H9 (cell line): ENCODE data around the gene ADISSP. TPM values are rescaled to one million over a fixed set of nuclear protein-coding genes. Genes with fewer than 3 reads are reported as not detected.

Experiments
- DNase-seq: peaks from one replicate; pipeline ENCODE4 v3.0.0-alpha.2; 2017
- H2AFZ ChIP-seq: one replicate; pipeline ENCODE4 v1.6.1; 2013; ENCODE audit warnings: mild to moderate bottlenecking, low read length, control low read depth, moderate library complexity
- H2AK5ac ChIP-seq: 2 replicates; pipeline ENCODE4 v1.6.1; 2013; ENCODE audit warnings: low read length, control low read depth, mixed read lengths; ENCODE audit not compliant: insufficient read length
- H2BK120ac ChIP-seq: one replicate; pipeline ENCODE4 v1.6.1; 2013; ENCODE audit warnings: low read depth, mild to moderate bottlenecking, low read length, control low read depth, inconsistent platforms; ENCODE audit not compliant: poor library complexity, severe bottlenecking
- H2BK12ac ChIP-seq: 2 replicates; pipeline ENCODE4 v1.6.1; 2013; ENCODE audit warnings: low read length, control low read depth, mixed read lengths, low read depth; ENCODE audit not compliant: insufficient read length
- H2BK15ac ChIP-seq: 2 replicates; pipeline ENCODE4 v1.6.1; 2013; ENCODE audit warnings: low read depth, low read length, control low read depth
- H2BK20ac ChIP-seq: one replicate; pipeline ENCODE4 v1.6.1; 2013; ENCODE audit warnings: low read depth, mild to moderate bottlenecking, low read length, control low read depth, inconsistent platforms; ENCODE audit not compliant: poor library complexity, severe bottlenecking
- H2BK5ac ChIP-seq: 2 replicates; pipeline ENCODE4 v1.6.1; 2013; ENCODE audit warnings: low read length, control low read depth, mixed read lengths; ENCODE audit not compliant: insufficient read length
- H3K14ac ChIP-seq: 2 replicates; pipeline ENCODE4 v1.6.1; 2013; ENCODE audit warnings: low read length, control low read depth; ENCODE audit not compliant: insufficient read depth
- H3K18ac ChIP-seq: 2 replicates; pipeline ENCODE4 v1.6.1; 2013; ENCODE audit warnings: low read depth, mild to moderate bottlenecking, mixed read lengths, low read length, control low read depth; ENCODE audit not compliant: insufficient read length
- H3K23ac ChIP-seq: 2 replicates; pipeline ENCODE4 v1.6.1; 2013; ENCODE audit warnings: low read length, control low read depth, mixed read lengths, low read depth; ENCODE audit not compliant: insufficient read length
- H3K23me2 ChIP-seq: 2 replicates; pipeline ENCODE4 v1.6.1; 2013; ENCODE audit warnings: low read depth, mild to moderate bottlenecking, mixed read lengths, low read length, control low read depth; ENCODE audit not compliant: insufficient read length, poor library complexity, severe bottlenecking
- H3K27ac ChIP-seq: 2 replicates; pipeline ENCODE4 v1.5.1; 2013; ENCODE audit warnings: low read length, control low read depth, mixed read lengths, low read depth; ENCODE audit not compliant: insufficient read length
- H3K27me3 ChIP-seq: 2 replicates; pipeline ENCODE4 v1.6.1; 2013; ENCODE audit warnings: low read length, control low read depth, inconsistent platforms; ENCODE audit not compliant: insufficient read depth
- H3K4ac ChIP-seq: 2 replicates; pipeline ENCODE4 v1.6.1; 2013; ENCODE audit warnings: low read depth, mild to moderate bottlenecking, control low read depth, inconsistent platforms, low read length, moderate library complexity
- H3K4me1 ChIP-seq: 2 replicates; pipeline ENCODE4 v1.6.1; 2013; ENCODE audit warnings: low read length, control low read depth, inconsistent platforms; ENCODE audit not compliant: insufficient read depth
- H3K4me2 ChIP-seq: 2 replicates; pipeline ENCODE4 v1.6.1; 2013; ENCODE audit warnings: low read length, control low read depth, mixed read lengths; ENCODE audit not compliant: insufficient read length, insufficient read depth
- H3K56ac ChIP-seq: 2 replicates; pipeline ENCODE4 v1.6.1; 2013; ENCODE audit warnings: low read depth, mild to moderate bottlenecking, mixed read lengths, low read length, control low read depth; ENCODE audit not compliant: insufficient read length
- H3K79me1 ChIP-seq: 2 replicates; pipeline ENCODE4 v1.6.1; 2013; ENCODE audit warnings: low read depth, mild to moderate bottlenecking, moderate library complexity, low read length, control low read depth, inconsistent platforms; ENCODE audit not compliant: insufficient read depth, poor library complexity, severe bottlenecking
- H3K79me2 ChIP-seq: 2 replicates; pipeline ENCODE4 v1.6.1; 2013; ENCODE audit warnings: low read length, control low read depth, inconsistent platforms; ENCODE audit not compliant: insufficient read depth
- H3K9ac ChIP-seq: 2 replicates; pipeline ENCODE4 v1.6.1; 2013; ENCODE audit warnings: low read length, control low read depth, mixed read lengths; ENCODE audit not compliant: insufficient read length; ENCODE audit errors: extremely low read depth
- H3K9me3 ChIP-seq: one replicate; pipeline ENCODE4 v1.6.1; 2013; ENCODE audit warnings: low read depth, low read length, inconsistent platforms; ENCODE audit not compliant: control insufficient read depth
- H3T11ph ChIP-seq: one replicate; pipeline ENCODE4 v1.6.1; 2013; ENCODE audit warnings: mild to moderate bottlenecking, low read length, control low read depth, inconsistent platforms
- H4K20me1 ChIP-seq: one replicate; pipeline ENCODE4 v1.6.1; 2013; ENCODE audit not compliant: control insufficient read depth, insufficient read length, insufficient read depth
- H4K5ac ChIP-seq: 2 replicates; pipeline ENCODE4 v1.6.1; 2013; ENCODE audit warnings: low read depth, mild to moderate bottlenecking, mixed read lengths, low read length, control low read depth; ENCODE audit not compliant: insufficient read length
- H4K8ac ChIP-seq: replicated peaks from 2 replicates; pipeline ENCODE4 v1.6.1; 2013; ENCODE audit warnings: low read length, control low read depth, mixed read lengths, low read depth; ENCODE audit not compliant: insufficient read length
- H4K91ac ChIP-seq: 2 replicates; pipeline ENCODE4 v1.6.1; 2013; ENCODE audit warnings: low read depth, mild to moderate bottlenecking, moderate library complexity, mixed read lengths, low read length, control low read depth; ENCODE audit not compliant: insufficient read length
- H3K27ac Mint-ChIP-seq, 3 experiments: 2 replicates in 2 of 3; 3 replicates in 1 of 3; pipeline ENCODE4 v1.8.0; 2020 to 2021; ENCODE audit warnings: mixed read lengths in 3 of 3, mild to moderate bottlenecking in 1 of 3, moderate library complexity in 1 of 3
- H3K27me3 Mint-ChIP-seq: 2 replicates; pipeline ENCODE4 v1.8.0; 2021; ENCODE audit warnings: low read depth, mild to moderate bottlenecking, moderate library complexity, mixed read lengths
- H3K36me3 Mint-ChIP-seq, 3 experiments: 2 replicates in 2 of 3; 3 replicates in 1 of 3; pipeline ENCODE4 v1.8.0; 2020 to 2021; ENCODE audit warnings: low read depth in 3 of 3, mixed read lengths in 3 of 3; ENCODE audit not compliant: insufficient read depth in 1 of 3
- H3K4me1 Mint-ChIP-seq, 2 experiments: 2 replicates each; pipeline ENCODE4 v1.8.0; 2020; ENCODE audit warnings: mixed read lengths in 2 of 2
- H3K4me3 Mint-ChIP-seq, 2 experiments: 2 replicates in 1 of 2; 3 replicates in 1 of 2; pipeline ENCODE4 v1.8.0; 2020 to 2021; ENCODE audit warnings: mild to moderate bottlenecking in 2 of 2, mixed read lengths in 2 of 2, moderate library complexity in 1 of 2
- H3K9me3 Mint-ChIP-seq, 2 experiments: 2 replicates in 1 of 2; 3 replicates in 1 of 2; pipeline ENCODE4 v1.8.0; 2020; ENCODE audit warnings: mild to moderate bottlenecking in 2 of 2, mixed read lengths in 2 of 2, moderate library complexity in 1 of 2
- WGBS: extraction: QIAGEN DNeasy Blood & Tissue Kit; methylation state at CpG from one replicate; pipeline ENCODE4 v1.1.7; 2013; ENCODE audit warnings: missing lambda C conversion rate, low lambda C conversion rate, mixed read lengths; ENCODE audit not compliant: insufficient read length; ENCODE audit errors: extremely low coverage; 5-methylcytosine and 5-hydroxymethylcytosine counted together
- total RNA-seq: library from RNA; stranded (reverse); gene quantifications from 2 replicates; pipeline ENCODE4 v1.2.1, GENCODE V29; 2021
- TF ChIP-seq, protein P1 (sequence below): fragments of 200-600 bp; sonication (generic); conservative IDR thresholded peaks from 3 replicates; pipeline ENCODE4 v1.8.0; 2021; ENCODE audit warnings: antibody characterized with exemption, mild to moderate bottlenecking

ADISSP gene
- total RNA-seq, 1 experiment from 2014 or later: 80.9 TPM

DNA sequence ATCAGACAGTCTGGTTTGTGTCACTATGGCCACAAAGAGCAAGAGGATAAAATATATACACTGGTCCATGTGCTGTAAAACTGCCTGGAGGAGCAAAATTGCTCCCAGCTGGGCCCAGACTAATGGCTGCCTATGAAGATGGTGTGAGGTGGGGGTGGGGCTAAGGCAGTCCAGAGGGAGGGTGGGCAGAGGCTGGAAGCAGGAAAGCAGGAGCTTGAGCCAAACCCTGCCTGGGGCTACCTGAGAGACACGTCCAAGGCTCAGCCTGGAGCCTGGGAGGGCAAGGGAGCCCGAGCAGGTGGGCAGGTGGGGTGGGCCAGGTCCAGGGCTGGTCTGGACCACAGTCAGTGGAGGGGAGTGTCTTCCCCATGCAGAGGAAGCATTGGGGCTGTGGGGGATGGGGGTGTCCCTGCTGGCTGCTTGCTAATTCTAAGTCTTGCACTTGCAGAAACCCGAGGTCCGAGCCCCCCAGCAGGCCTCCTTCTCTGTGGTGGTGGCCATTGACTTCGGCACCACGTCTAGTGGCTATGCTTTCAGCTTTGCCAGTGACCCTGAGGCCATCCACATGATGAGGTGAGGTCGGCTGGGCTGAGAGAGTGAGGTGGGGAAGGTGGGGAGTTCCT is 25.6 kb downstream of the ADISSP start:
- H3K4me2 ChIP-seq: no peak overlapping the region
- no CpG with 5 or more reads among the region's 7 CpGs for WGBS
- no peak overlapping the region for H3K4ac ChIP-seq
- no peaks in the 10 kb centered on the region for H3K79me2 ChIP-seq
- H4K91ac ChIP-seq: no peak overlapping the region
- no peak overlapping the region for H2BK20ac ChIP-seq
- no peak for DNase-seq
- H3K4me1 Mint-ChIP-seq: peaks cover 17 to 36% of the 10 kb centered on the region in 2 experiments
- H3K9me3 Mint-ChIP-seq: no peaks in the 10 kb centered on the region
- no peak overlapping the region for H3K27ac Mint-ChIP-seq
- H2BK120ac ChIP-seq: no peak overlapping the region
- peaks cover 23% of the 10 kb centered on the region for H3K27me3 Mint-ChIP-seq
- H3K9ac ChIP-seq: no peak overlapping the region
- H2AFZ ChIP-seq: no peak overlapping the region
- H3K18ac ChIP-seq: no peak overlapping the region
- no peaks in the 10 kb centered on the region for H3K36me3 Mint-ChIP-seq
- no peak overlapping the region for H3K56ac ChIP-seq
- peaks cover 3% of the 10 kb centered on the region; the same call in 1 of the 2 replicates for H3K4me1 ChIP-seq
- no peaks in the 10 kb centered on the region for H4K20me1 ChIP-seq
- H3K4me3 Mint-ChIP-seq: no peak overlapping the region; a peak in 1 of 5 replicates
- no peak overlapping the region for H3T11ph ChIP-seq
- no peak overlapping the region for H4K5ac ChIP-seq
- no peaks in the 10 kb centered on the region for H3K79me1 ChIP-seq
- TF ChIP-seq, protein P1, sequence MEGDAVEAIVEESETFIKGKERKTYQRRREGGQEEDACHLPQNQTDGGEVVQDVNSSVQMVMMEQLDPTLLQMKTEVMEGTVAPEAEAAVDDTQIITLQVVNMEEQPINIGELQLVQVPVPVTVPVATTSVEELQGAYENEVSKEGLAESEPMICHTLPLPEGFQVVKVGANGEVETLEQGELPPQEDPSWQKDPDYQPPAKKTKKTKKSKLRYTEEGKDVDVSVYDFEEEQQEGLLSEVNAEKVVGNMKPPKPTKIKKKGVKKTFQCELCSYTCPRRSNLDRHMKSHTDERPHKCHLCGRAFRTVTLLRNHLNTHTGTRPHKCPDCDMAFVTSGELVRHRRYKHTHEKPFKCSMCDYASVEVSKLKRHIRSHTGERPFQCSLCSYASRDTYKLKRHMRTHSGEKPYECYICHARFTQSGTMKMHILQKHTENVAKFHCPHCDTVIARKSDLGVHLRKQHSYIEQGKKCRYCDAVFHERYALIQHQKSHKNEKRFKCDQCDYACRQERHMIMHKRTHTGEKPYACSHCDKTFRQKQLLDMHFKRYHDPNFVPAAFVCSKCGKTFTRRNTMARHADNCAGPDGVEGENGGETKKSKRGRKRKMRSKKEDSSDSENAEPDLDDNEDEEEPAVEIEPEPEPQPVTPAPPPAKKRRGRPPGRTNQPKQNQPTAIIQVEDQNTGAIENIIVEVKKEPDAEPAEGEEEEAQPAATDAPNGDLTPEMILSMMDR: no peak
- H3K14ac ChIP-seq: no peak overlapping the region; the same call in 1 of the 2 replicates
- no peak overlapping the region for H2BK12ac ChIP-seq
- no peak overlapping the region for H2BK5ac ChIP-seq
- no peak overlapping the region for H2AK5ac ChIP-seq
- H3K27ac ChIP-seq: no peak overlapping the region
- no peak overlapping the region for H2BK15ac ChIP-seq
- H4K8ac ChIP-seq: no peak overlapping the region
- no peaks in the 10 kb centered on the region for H3K27me3 ChIP-seq
- H3K9me3 ChIP-seq: no peaks in the 10 kb centered on the region
- H3K23me2 ChIP-seq: peaks cover 11% of the 10 kb centered on the region
- no peak overlapping the region for H3K23ac ChIP-seq
